ENCODE measurements around the gene PCDHA11. TPM values are rescaled to one million over a fixed set of nuclear protein-coding genes. Genes with fewer than 3 reads are reported as not detected.

The PCDHA11 gene, protein sequence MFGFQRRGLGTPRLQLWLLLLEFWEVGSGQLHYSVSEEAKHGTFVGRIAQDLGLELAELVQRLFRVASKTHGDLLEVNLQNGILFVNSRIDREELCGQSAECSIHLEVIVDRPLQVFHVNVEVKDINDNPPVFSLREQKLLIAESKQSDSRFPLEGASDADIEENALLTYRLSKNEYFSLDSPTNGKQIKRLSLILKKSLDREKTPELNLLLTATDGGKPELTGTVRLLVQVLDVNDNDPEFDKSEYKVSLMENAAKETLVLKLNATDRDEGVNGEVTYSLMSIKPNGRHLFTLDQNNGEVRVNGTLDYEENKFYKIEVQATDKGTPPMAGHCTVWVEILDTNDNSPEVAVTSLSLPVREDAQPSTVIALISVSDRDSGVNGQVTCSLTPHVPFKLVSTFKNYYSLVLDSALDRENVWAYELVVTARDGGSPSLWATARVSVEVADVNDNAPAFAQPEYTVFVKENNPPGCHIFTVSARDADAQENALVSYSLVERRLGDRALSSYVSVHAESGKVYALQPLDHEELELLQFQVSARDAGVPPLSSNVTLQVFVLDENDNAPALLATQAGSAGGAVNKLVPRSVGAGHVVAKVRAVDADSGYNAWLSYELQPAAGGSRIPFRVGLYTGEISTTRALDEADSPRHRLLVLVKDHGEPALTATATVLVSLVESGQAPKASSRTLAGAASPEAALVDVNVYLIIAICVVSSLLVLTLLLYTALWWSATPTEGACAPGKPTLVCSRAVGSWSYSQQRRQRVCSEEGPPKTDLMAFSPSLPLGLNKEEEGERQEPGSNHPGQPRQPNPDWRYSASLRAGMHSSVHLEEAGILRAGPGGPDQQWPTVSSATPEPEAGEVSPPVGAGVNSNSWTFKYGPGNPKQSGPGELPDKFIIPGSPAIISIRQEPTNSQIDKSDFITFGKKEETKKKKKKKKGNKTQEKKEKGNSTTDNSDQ
- 0.04 to 0.20 TPM (median 0.08 TPM) in 5 replicates for total RNA-seq (2022; extraction: Qiagen RNA extraction; ENCODE audit: low read depth)

DNA sequence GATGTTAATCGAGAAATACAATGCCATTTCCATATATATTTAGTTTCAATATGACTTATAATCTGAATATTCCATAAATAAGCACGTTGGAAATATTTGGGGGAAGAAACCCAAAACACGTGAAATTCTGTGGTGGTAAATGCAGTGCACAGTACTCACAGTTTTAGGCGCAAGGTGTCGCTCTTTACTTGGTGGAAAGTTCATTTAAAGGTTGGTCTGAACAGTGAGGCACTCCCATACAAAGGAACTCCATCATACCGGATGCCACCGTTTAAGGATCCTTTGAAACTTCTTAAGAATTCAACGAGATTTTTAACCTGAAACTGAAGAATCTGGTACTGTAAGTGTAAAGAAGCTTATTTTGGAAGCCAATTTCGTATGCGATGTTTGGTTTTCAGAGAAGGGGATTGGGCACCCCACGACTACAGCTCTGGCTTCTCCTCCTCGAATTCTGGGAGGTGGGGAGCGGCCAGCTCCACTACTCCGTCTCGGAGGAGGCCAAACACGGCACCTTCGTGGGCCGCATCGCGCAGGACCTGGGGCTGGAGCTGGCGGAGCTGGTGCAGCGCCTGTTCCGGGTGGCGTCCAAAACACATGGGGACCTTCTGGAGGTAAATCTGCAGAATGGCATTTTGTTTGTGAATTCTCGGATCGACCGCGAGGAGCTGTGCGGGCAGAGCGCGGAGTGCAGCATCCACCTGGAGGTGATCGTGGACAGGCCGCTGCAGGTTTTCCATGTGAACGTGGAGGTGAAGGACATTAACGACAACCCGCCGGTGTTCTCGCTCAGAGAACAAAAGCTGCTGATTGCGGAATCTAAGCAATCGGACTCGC is at the start of gene PCDHA11:
PCDHA11 (plus strand) TSS at position 237 of the 834 bp plus-strand sequence; CDS start at position 384, 147 bp downstream.

DNA sequence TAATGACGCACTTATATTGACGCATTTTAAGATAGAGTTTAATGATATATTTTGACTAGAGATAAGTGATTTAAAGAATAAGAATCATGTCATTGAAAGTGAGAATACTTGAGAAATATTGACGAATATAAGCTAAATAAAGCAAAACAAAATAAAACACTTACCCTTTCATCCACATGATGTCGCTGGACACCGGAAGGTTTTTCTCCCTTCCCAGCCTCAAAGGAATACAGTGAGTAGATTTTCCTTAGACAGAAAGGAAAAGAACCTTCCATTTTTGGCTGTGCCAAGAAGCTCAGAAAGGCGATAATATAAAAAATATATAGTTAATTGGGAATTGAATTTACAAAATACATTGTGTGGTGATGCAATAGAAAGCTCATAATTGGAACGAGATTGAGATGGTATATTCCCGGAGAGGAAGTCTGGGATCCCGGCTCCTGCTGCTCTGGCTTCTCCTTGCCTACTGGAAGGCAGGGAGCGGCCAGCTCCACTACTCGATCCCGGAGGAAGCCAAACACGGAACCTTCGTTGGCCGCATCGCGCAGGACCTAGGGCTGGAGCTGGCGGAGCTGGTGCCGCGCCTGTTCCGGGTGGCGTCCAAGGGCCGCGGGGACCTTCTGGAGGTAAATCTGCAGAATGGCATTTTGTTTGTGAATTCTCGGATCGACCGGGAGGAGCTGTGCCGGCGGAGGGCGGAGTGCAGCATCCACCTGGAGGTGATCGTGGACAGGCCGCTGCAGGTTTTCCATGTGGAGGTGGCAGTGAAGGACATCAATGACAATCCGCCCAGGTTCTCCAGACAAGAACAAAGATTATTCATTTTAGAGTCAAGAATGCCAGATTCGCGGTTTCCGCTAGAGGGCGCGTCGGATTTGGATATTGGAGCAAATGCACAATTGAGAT is 47.1 kb upstream of the PCDHA11 start, which contains the start of gene PCDHA5:
PCDHA5 (plus strand) TSS at position 239 of the 906 bp plus-strand sequence.

GRCh38 chr5:140827704-140828361 is 40.9 kb upstream of the PCDHA11 start, which contains the start of gene PCDHA6:
TSS of gene PCDHA6 (plus strand) at chr5:140827960. CDS start at chr5:140828092, 132 bp downstream.

DNA sequence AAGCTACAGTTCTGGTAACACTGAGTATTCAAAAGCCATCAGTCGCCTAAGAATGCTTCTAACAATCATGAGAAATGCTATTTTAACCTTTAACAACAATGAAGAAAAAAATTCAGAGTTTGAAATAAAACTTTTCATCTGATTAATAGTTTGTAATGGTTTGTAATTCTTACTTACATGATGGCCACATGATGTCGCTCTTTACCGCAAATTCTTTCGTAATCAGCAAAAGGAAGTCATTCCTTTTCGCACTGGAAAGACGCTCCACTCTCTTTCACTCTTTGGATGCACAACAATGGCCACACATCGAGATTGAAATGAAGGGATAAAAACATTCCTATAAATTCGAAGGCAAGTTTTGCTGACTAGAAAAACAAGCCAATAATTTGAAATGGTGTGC is 34.8 kb upstream of the PCDHA11 start, which contains the start of gene PCDHA7:
PCDHA7 (plus strand) TSS at position 277 of the 400 bp plus-strand sequence; CDS start at position 392, 115 bp downstream.

GRCh38 chr5:140840978-140841962 is 27.5 kb upstream of the PCDHA11 start, which contains the start of gene PCDHA8:
TSS of gene PCDHA8 (plus strand) at chr5:140841187. CDS start at chr5:140841322, 135 bp downstream.

GRCh38 chr5:140848139-140849102 is 20.3 kb upstream of the PCDHA11 start, which contains the start of gene PCDHA9:
TSS of gene PCDHA9 (plus strand) at chr5:140848382. CDS start at chr5:140848496, 114 bp downstream.

DNA sequence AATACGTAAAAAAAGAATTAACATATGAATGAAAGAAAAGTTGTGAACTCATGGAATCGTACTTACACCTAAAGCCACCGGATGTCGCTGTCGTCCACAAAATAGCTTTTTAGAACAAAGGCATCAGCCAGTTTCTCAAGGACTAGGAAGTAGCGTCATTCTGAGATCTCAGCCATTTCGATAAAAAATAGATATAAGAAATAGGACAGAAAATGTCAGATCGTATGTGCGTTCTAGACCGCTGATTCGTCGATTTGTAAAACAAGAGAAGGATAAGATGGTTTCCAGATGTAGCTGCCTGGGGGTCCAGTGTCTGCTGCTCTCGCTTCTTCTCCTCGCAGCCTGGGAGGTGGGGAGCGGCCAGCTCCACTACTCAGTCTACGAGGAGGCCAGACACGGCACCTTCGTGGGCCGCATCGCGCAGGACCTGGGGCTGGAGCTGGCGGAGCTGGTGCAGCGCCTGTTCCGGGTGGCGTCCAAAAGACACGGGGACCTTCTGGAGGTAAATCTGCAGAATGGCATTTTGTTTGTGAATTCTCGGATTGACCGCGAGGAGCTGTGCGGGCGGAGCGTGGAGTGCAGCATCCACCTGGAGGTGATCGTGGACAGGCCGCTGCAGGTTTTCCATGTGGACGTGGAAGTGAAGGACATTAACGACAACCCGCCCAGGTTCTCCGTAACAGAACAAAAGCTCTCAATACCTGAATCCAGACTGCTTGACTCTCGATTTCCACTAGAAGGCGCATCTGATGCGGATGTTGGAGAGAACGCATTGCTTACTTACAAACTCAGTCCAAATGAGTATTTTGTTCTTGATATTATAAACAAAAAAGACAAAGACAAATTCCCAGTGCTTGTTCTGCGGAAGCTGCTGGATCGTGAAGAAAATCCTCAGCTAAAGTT is 12.7 kb upstream of the PCDHA11 start, which contains the start of gene PCDHA10:
PCDHA10 (plus strand) TSS at position 126 of the 903 bp plus-strand sequence; CDS start at position 278, 152 bp downstream.

GRCh38 chr5:140875085-140876065 is 6.6 kb downstream of the PCDHA11 start, which contains the start of gene PCDHA12:
TSS of gene PCDHA12 (plus strand) at chr5:140875308. CDS start at chr5:140875473, 165 bp downstream.

DNA sequence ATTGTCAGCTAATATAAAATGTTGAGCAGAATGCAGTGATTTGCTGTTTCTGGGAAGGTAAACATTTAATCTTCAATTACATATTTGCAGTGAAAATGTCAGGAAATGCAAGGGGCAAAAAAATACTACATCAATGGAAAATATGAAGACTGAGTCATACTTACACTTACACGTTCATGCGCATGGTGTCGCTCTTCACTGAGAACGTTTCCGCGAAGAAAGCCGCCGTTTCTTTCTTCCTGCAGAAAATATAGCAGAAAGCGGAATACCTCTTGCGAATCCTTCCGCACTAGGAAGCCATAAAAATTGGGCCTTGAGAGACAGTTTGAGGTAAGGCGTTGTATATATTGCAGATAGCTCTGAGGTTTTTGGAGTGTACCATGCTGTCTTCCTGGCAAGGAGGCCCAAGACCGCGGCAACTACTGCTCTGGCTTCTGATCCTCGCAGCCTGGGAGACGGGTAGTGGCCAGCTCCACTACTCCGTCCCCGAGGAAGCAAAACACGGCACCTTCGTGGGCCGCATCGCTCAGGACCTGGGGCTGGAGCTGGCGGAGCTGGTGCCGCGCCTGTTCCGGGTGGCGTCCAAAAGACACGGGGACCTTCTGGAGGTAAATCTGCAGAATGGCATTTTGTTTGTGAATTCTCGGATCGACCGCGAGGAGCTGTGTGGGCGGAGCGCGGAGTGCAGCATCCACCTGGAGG is 13.3 kb downstream of the PCDHA11 start, which contains the start of gene PCDHA13:
PCDHA13 (plus strand) TSS at position 236 of the 702 bp plus-strand sequence; CDS start at position 381, 145 bp downstream.

Other genes with a start within 250 kb of the PCDHA11 start
- gene CD14, start 235.8 kb upstream of the PCDHA11 start, total RNA-seq (2022; extraction: Qiagen RNA extraction; ENCODE audit: low read depth) = 3.0 to 5.1 TPM (median 4.5 TPM) in 5 replicates
- 8.7 to 15.2 TPM (median 13.7 TPM) in 5 replicates for gene TMCO6, start 229.5 kb upstream of the PCDHA11 start, total RNA-seq (2022; extraction: Qiagen RNA extraction; ENCODE audit: low read depth)
- gene NDUFA2, start 221.3 kb upstream of the PCDHA11 start, total RNA-seq (2022; extraction: Qiagen RNA extraction; ENCODE audit: low read depth) = 104 to 122 TPM (median 115 TPM) in 5 replicates
- 90.7 to 127 TPM (median 98.8 TPM) in 5 replicates for gene IK, start 221.1 kb upstream of the PCDHA11 start, total RNA-seq (2022; extraction: Qiagen RNA extraction; ENCODE audit: low read depth)
- gene WDR55, start 204.1 kb upstream of the PCDHA11 start, total RNA-seq (2022; extraction: Qiagen RNA extraction; ENCODE audit: low read depth) = 24.2 to 33.0 TPM (median 30.9 TPM) in 5 replicates
- 0.33 to 1.1 TPM (median 0.86 TPM) in 5 replicates for gene DND1, start 195.4 kb upstream of the PCDHA11 start, total RNA-seq (2022; extraction: Qiagen RNA extraction; ENCODE audit: low read depth)
- 76.7 to 87.7 TPM (median 80.0 TPM) in 5 replicates for gene HARS1, start 177.6 kb upstream of the PCDHA11 start, total RNA-seq (2022; extraction: Qiagen RNA extraction; ENCODE audit: low read depth)
- gene HARS2, start 177.5 kb upstream of the PCDHA11 start, total RNA-seq (2022; extraction: Qiagen RNA extraction; ENCODE audit: low read depth) = 37.0 to 41.3 TPM (median 39.9 TPM) in 5 replicates
- gene ZMAT2, start 168.5 kb upstream of the PCDHA11 start, total RNA-seq (2022; extraction: Qiagen RNA extraction; ENCODE audit: low read depth) = 85.3 to 156 TPM (median 99.6 TPM) in 5 replicates
- 0.14 to 0.48 TPM (median 0.19 TPM) in 5 replicates for gene PCDHA1, start 82.8 kb upstream of the PCDHA11 start, total RNA-seq (2022; extraction: Qiagen RNA extraction; ENCODE audit: low read depth)
- 0.14 TPM in 1 of 5 replicates, not detected in the others for gene PCDHA2, start 74.1 kb upstream of the PCDHA11 start, total RNA-seq (2022; extraction: Qiagen RNA extraction; ENCODE audit: low read depth)
- 0.68 to 1.2 TPM (median 1.0 TPM) in 5 replicates for gene PCDHA3, start 67.9 kb upstream of the PCDHA11 start, total RNA-seq (2022; extraction: Qiagen RNA extraction; ENCODE audit: low read depth)
- gene PCDHA4, start 61.9 kb upstream of the PCDHA11 start, total RNA-seq (2022; extraction: Qiagen RNA extraction; ENCODE audit: low read depth) = 0.95 to 2.0 TPM (median 1.8 TPM) in 5 replicates
- 0.59 to 0.91 TPM (median 0.69 TPM) in 5 replicates for gene PCDHA5, start 47.3 kb upstream of the PCDHA11 start, total RNA-seq (2022; extraction: Qiagen RNA extraction; ENCODE audit: low read depth)
- 0.04 to 0.12 TPM (median 0.12 TPM) in 3 of 5 replicates, not detected in the others for gene PCDHA6, start 41.0 kb upstream of the PCDHA11 start, total RNA-seq (2022; extraction: Qiagen RNA extraction; ENCODE audit: low read depth)
- gene PCDHA7, start 34.7 kb upstream of the PCDHA11 start, total RNA-seq (2022; extraction: Qiagen RNA extraction; ENCODE audit: low read depth) = 0.06 to 0.21 TPM (median 0.13 TPM) in 5 replicates
- gene PCDHA8, start 27.8 kb upstream of the PCDHA11 start, total RNA-seq (2022; extraction: Qiagen RNA extraction; ENCODE audit: low read depth) = 0.05 TPM in 1 of 5 replicates, not detected in the others
- 0.04 TPM in 1 of 5 replicates, not detected in the others for gene PCDHA9, start 20.6 kb upstream of the PCDHA11 start, total RNA-seq (2022; extraction: Qiagen RNA extraction; ENCODE audit: low read depth)
- 0.02 to 0.11 TPM in 2 of 5 replicates, not detected in the others for gene PCDHA10, start 13.1 kb upstream of the PCDHA11 start, total RNA-seq (2022; extraction: Qiagen RNA extraction; ENCODE audit: low read depth)
- 2.1 to 3.6 TPM (median 2.7 TPM) in 5 replicates for gene PCDHA12, start 6.4 kb downstream of the PCDHA11 start, total RNA-seq (2022; extraction: Qiagen RNA extraction; ENCODE audit: low read depth)
- gene PCDHA13, start 13.2 kb downstream of the PCDHA11 start, total RNA-seq (2022; extraction: Qiagen RNA extraction; ENCODE audit: low read depth) = 0.06 to 0.11 TPM (median 0.08 TPM) in 3 of 5 replicates, not detected in the others
- 1.8 to 2.7 TPM (median 2.0 TPM) in 5 replicates for gene PCDHAC1, start 57.3 kb downstream of the PCDHA11 start, total RNA-seq (2022; extraction: Qiagen RNA extraction; ENCODE audit: low read depth)
- gene PCDHAC2, start 97.5 kb downstream of the PCDHA11 start, total RNA-seq (2022; extraction: Qiagen RNA extraction; ENCODE audit: low read depth) = 3.3 to 7.4 TPM (median 4.4 TPM) in 5 replicates
- not detected in 5 replicates for gene PCDHB1, start 182.4 kb downstream of the PCDHA11 start, total RNA-seq (2022; extraction: Qiagen RNA extraction; ENCODE audit: low read depth)
- gene PCDHB2, start 225.7 kb downstream of the PCDHA11 start, total RNA-seq (2022; extraction: Qiagen RNA extraction; ENCODE audit: low read depth) = 2.7 to 4.5 TPM (median 3.1 TPM) in 5 replicates
- 0.09 TPM in 1 of 5 replicates, not detected in the others for gene PCDHB3, start 231.5 kb downstream of the PCDHA11 start, total RNA-seq (2022; extraction: Qiagen RNA extraction; ENCODE audit: low read depth)

Measured in A549 treated with ZK216348 at 1 μM for 4 hours (cell line).